Measurements from ENCODE around the gene SLC19A1. TPM values are rescaled to one million over a fixed set of nuclear protein-coding genes. Genes with fewer than 3 reads are reported as not detected.

The SLC19A1 gene
- total RNA-seq, 1 donor = 7.4 TPM

DNA sequence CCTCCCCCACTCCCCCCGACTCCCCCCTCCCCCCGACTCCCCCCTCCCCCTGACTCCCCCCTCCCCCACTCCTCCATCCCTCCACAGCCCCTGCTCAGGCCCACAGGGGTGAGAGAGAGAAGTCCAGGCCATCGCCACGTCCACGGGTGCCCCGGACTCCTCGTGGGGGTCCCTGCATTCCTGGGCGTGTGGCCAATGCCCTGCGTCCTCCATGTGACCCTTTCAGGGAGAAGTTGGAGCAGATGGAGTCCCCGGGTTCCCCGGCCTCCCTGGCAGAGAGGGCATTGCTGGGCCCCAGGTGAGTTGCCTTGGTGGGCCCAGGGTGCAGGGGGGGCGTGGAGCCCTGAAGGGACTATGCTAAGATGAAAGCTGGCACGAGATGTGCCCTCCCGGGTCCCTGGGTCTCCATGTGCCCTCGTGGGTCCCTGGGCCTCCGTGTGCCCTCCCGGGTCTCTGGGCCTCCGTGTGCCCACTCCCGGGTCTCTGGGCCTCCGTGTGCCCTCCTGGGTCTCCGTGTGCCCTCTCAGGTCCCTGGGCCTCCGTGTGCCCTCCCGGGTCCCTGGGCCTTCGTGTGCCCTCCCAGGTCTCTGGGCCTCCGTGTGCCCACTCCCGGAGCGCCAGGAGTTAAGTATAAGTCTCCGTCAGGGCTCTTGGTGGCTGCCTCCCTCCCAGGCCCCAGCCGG lies 52.0 kb downstream of the SLC19A1 start:
- no peak overlapping the region for H3K4me3 ChIP-seq (ENCODE audit: low read depth, low read length)
- no peak for TF ChIP-seq CTCF (IDR thresholded peaks at IDR 0.05; ENCODE audit: insufficient read depth, low read length)
- no peak for DNase-seq (ENCODE audit: low read depth)

- no peak for TF ChIP-seq CTCF (IDR thresholded peaks at IDR 0.05; ENCODE audit: insufficient read depth, low read length)
- no peak for DNase-seq (ENCODE audit: low read depth)
- H3K4me3 ChIP-seq (ENCODE audit: low read depth, low read length) = no peak overlapping the region
Measured at GRCh38 chr21:45489722-45489982, 52.6 kb downstream of the SLC19A1 start.

- no peak for DNase-seq (ENCODE audit: low read depth)
- TF ChIP-seq CTCF (IDR thresholded peaks at IDR 0.05; ENCODE audit: insufficient read depth, low read length) = no peak
- no peak overlapping the region for H3K4me3 ChIP-seq (ENCODE audit: low read depth, low read length)
Measured at GRCh38 chr21:45488931-45489721, 53.1 kb downstream of the SLC19A1 start.

DNA sequence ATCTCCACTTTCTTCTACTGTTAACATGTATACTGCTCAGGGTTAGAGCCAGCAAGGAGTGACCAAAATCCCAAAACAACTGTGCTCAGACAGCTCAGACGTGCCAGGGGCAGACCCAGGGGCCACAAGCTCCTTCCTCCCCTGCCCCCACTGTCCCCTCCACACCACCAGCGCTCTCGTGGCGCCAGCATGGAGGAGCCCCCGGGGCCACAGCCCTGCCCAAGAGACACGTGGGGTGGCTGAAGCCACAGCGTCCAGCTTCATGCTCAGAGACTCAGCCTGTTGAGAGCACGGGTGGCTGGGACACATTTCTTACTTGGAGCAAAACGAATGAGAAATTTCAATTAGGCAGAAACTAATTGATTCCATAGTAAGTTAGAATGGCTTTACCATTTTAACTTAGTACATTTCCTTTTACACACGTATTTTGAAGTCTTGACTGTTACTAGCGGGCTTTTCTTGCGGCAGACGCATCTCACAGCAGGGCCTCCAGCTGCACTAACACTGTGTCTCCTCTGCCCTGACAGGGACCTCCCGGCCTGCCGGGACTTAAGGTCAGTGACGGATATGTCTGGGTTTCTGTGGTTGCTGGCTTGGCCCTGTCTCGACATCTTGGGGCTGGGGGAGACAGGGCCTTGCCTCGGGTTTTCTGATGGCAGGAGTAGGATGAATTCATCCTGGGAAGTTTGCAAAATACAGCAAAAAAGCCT lies 54.2 kb downstream of the SLC19A1 start:
- TF ChIP-seq CTCF (IDR thresholded peaks at IDR 0.05; ENCODE audit: insufficient read depth, low read length) = no peak
- DNase-seq (ENCODE audit: low read depth) = no peak
- no peak overlapping the region for H3K4me3 ChIP-seq (ENCODE audit: low read depth, low read length)

GRCh38 chr21:45487161-45487806 lies 55.0 kb downstream of the SLC19A1 start:
- no peak for TF ChIP-seq CTCF (IDR thresholded peaks at IDR 0.05; ENCODE audit: insufficient read depth, low read length)
- DNase-seq (ENCODE audit: low read depth) = no peak
- no peak overlapping the region for H3K4me3 ChIP-seq (ENCODE audit: low read depth, low read length)

GRCh38 chr21:45486443-45487160 lies 55.6 kb downstream of the SLC19A1 start:
- no peak for DNase-seq (ENCODE audit: low read depth)
- TF ChIP-seq CTCF (IDR thresholded peaks at IDR 0.05; ENCODE audit: insufficient read depth, low read length) = no peak
- no peak overlapping the region for H3K4me3 ChIP-seq (ENCODE audit: low read depth, low read length)
